ENCODE data around the gene KCNN4. TPM values are rescaled to one million over a fixed set of nuclear protein-coding genes. Genes with fewer than 3 reads are reported as not detected.

Gene KCNN4
- polyA plus RNA-seq, 1 donor from 2014 or later: not detected

DNA sequence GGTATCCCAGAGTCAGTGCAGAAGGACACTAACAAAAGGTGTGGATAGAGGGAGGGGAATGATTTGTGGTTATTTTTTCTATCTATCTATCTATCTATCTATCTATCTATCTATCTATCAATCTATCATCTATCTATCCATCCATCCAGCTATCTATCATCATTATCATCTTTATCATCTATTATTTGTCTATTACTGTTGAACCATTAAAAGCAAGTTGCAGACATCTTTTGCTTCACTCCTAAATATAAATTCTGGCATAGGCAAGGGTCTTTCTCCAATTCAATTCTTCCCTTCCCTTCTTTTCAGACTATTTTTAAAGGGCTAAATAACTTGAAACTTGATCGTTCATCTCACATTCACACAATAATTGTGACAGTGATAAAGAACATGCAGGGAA, 31.5 kb upstream of the KCNN4 start:
- Histone ChIP-seq H3K9me2 (ENCODE audit: insufficient read depth, low read length) (no peaks in the 10 kb centered on the region), H3K36me3 (ENCODE audit: insufficient read depth, low read length) (no peaks in the 10 kb centered on the region), H4K20me1 (ENCODE audit: insufficient read depth) (no peaks in the 10 kb centered on the region), H2AFZ (ENCODE audit: low read depth, low read length) (no peak overlapping the region), H3K9ac (ENCODE audit: low read length) (no peak overlapping the region), H3F3A (ENCODE audit: insufficient read depth, low read length, poor library complexity, severe bottlenecking) (no peaks in the 10 kb centered on the region), H3K79me2 (replicated peaks; ENCODE audit: insufficient read depth, low read length) (no peaks in the 10 kb centered on the region), H3K4me3 (ENCODE audit: low read length) (no peak overlapping the region), H3K27ac (ENCODE audit: low read length) (no peak overlapping the region), H3K9me3 (ENCODE audit: low read length) (no peaks in the 10 kb centered on the region), H3K27me3 (ENCODE audit: insufficient read depth, low read depth, low read length) (no peaks in the 10 kb centered on the region), H3K4me2 (ENCODE audit: low read length) (no peak overlapping the region)
- TF ChIP-seq TAF1 (IDR thresholded peaks at IDR 0.05; ENCODE audit: low read depth) (no peak), EZH2 (IDR thresholded peaks at IDR 0.05; ENCODE audit: borderline replicate concordance, insufficient read depth, low read length, poor library complexity, severe bottlenecking) (no peak), MXI1 (conservative IDR thresholded peaks at IDR 0.05; ENCODE audit: poor library complexity, severe bottlenecking) (no peak), SMC3 (conservative IDR thresholded peaks at IDR 0.05; ENCODE audit: poor library complexity) (no peak), RAD21 (conservative IDR thresholded peaks at IDR 0.05) (no peak), EP300 (conservative IDR thresholded peaks at IDR 0.05; ENCODE audit: poor library complexity, severe bottlenecking) (no peak), POLR2AphosphoS5 (IDR thresholded peaks at IDR 0.05) (no peak)
- TF ChIP-seq, protein P1, sequence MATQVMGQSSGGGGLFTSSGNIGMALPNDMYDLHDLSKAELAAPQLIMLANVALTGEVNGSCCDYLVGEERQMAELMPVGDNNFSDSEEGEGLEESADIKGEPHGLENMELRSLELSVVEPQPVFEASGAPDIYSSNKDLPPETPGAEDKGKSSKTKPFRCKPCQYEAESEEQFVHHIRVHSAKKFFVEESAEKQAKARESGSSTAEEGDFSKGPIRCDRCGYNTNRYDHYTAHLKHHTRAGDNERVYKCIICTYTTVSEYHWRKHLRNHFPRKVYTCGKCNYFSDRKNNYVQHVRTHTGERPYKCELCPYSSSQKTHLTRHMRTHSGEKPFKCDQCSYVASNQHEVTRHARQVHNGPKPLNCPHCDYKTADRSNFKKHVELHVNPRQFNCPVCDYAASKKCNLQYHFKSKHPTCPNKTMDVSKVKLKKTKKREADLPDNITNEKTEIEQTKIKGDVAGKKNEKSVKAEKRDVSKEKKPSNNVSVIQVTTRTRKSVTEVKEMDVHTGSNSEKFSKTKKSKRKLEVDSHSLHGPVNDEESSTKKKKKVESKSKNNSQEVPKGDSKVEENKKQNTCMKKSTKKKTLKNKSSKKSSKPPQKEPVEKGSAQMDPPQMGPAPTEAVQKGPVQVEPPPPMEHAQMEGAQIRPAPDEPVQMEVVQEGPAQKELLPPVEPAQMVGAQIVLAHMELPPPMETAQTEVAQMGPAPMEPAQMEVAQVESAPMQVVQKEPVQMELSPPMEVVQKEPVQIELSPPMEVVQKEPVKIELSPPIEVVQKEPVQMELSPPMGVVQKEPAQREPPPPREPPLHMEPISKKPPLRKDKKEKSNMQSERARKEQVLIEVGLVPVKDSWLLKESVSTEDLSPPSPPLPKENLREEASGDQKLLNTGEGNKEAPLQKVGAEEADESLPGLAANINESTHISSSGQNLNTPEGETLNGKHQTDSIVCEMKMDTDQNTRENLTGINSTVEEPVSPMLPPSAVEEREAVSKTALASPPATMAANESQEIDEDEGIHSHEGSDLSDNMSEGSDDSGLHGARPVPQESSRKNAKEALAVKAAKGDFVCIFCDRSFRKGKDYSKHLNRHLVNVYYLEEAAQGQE (IDR thresholded peaks at IDR 0.05; ENCODE audit: borderline replicate concordance): no peak
- TF ChIP-seq, protein P2, sequence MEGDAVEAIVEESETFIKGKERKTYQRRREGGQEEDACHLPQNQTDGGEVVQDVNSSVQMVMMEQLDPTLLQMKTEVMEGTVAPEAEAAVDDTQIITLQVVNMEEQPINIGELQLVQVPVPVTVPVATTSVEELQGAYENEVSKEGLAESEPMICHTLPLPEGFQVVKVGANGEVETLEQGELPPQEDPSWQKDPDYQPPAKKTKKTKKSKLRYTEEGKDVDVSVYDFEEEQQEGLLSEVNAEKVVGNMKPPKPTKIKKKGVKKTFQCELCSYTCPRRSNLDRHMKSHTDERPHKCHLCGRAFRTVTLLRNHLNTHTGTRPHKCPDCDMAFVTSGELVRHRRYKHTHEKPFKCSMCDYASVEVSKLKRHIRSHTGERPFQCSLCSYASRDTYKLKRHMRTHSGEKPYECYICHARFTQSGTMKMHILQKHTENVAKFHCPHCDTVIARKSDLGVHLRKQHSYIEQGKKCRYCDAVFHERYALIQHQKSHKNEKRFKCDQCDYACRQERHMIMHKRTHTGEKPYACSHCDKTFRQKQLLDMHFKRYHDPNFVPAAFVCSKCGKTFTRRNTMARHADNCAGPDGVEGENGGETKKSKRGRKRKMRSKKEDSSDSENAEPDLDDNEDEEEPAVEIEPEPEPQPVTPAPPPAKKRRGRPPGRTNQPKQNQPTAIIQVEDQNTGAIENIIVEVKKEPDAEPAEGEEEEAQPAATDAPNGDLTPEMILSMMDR (IDR thresholded peaks at IDR 0.05; ENCODE audit: poor library complexity, severe bottlenecking): no peak

DNA sequence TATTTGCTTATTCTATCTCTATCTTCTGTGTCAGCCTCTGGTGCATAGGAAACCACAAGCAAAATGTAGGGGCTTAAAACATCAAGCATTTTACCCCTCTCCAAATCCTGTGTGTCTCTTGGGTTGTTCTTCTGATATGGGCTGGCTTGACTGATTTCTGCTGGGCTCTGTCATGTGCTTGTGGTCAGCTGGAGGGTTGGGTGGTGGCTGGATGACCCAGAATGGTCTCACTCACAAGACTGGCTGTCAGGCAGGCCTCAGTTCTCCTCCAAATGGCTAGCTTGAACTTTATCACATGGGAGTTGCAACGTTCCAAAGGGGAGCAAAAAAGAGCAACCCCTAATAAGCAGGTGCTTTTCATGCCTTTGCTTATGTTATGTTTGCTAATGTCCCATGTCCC, 31.1 kb upstream of the KCNN4 start:
- Histone ChIP-seq H3K79me2 (replicated peaks; ENCODE audit: insufficient read depth, low read length) (no peaks in the 10 kb centered on the region), H2AFZ (ENCODE audit: low read depth, low read length) (no peak overlapping the region), H3K27ac (ENCODE audit: low read length) (no peak overlapping the region), H3K9me3 (ENCODE audit: low read length) (no peaks in the 10 kb centered on the region), H3K36me3 (ENCODE audit: insufficient read depth, low read length) (no peaks in the 10 kb centered on the region), H3F3A (ENCODE audit: insufficient read depth, low read length, poor library complexity, severe bottlenecking) (no peaks in the 10 kb centered on the region), H3K27me3 (ENCODE audit: insufficient read depth, low read depth, low read length) (no peaks in the 10 kb centered on the region), H4K20me1 (ENCODE audit: insufficient read depth) (no peaks in the 10 kb centered on the region), H3K9ac (ENCODE audit: low read length) (no peak overlapping the region), H3K4me3 (ENCODE audit: low read length) (no peak overlapping the region), H3K9me2 (ENCODE audit: insufficient read depth, low read length) (no peaks in the 10 kb centered on the region), H3K4me2 (ENCODE audit: low read length) (no peak overlapping the region)
- TF ChIP-seq, protein P1 (IDR thresholded peaks at IDR 0.05; ENCODE audit: borderline replicate concordance): no peak
- TF ChIP-seq, protein P2 (IDR thresholded peaks at IDR 0.05; ENCODE audit: poor library complexity, severe bottlenecking): no peak
- TF ChIP-seq RAD21 (conservative IDR thresholded peaks at IDR 0.05): no peak

Data from neural cell (in vitro differentiated cells).